ENCODE results near the gene C1orf74.

C1orf74 gene

GRCh38 chr1:209729436-209729835, 54.9 kb downstream of the C1orf74 start:
- TF ChIP-seq CTCF (conservative IDR thresholded peaks at IDR 0.05): no peak
- no peak overlapping the region for H3K27ac ChIP-seq

Data from VCaP (cell line).